Pancreas (tissue), 10 donors: ENCODE data around the gene ADD2. TPM values are rescaled to one million over a fixed set of nuclear protein-coding genes. Genes with fewer than 3 reads are reported as not detected.

Source experiments
- ATAC-seq, 4 donors: fragments of 200-7000 bp; cut with Tn5 transposase; one replicate each; pipeline versions ENCODE4 v1.8.0 to v1.9.1; 2020; ENCODE audit warnings: mild to moderate bottlenecking in 4 of 4, moderate library complexity in 4 of 4
- DNase-seq, 6 donors: peaks; one replicate each; pipeline ENCODE4 v3.0.0-alpha.2; 2020
- FAIRE-seq: peaks from 2 replicates; lab custom pipeline; 2012; peaks lifted over from hg19 to GRCh38; lab: Jason Lieb, UNC
- H3K27ac ChIP-seq, 4 donors: fragments of 200-600 bp; sonication (generic); 1 replicate in 3 of 4; 2 replicates in 1 of 4; pipeline versions ENCODE4 v1.5.0 to v1.8.0; 2020
- H3K27me3 ChIP-seq, 4 donors: fragments of 200-600 bp; one replicate each; pipeline ENCODE4 v1.8.0; 2021
- H3K36me3 ChIP-seq, 3 donors: fragments of 200-600 bp; sonication (generic) in 1 of 3; one replicate each; pipeline versions ENCODE4 v1.5.0 to v1.8.0; 2020 to 2021
- H3K4me1 ChIP-seq, 3 donors: fragments of 200-600 bp; one replicate each; pipeline ENCODE4 v1.8.0; 2021
- H3K4me3 ChIP-seq, 4 donors: fragments of 200-600 bp; sonication (generic) in 2 of 4; one replicate each; pipeline versions ENCODE4 v1.5.0 to v1.8.0; 2020 to 2021
- H3K9me3 ChIP-seq, 4 donors: fragments of 200-600 bp; one replicate each; pipeline ENCODE4 v1.8.0; 2021
- WGBS, 2 donors: extraction: QIAGEN DNeasy Blood & Tissue Kit; methylation state at CpG; one replicate each; pipeline ENCODE4 v1.1.7; 2013; 5-methylcytosine and 5-hydroxymethylcytosine counted together
- intact Hi-C, 3 donors: fragments of 100-400 bp; cut with DNase I; formaldehyde crosslinking; loops; one replicate each; pipeline versions ENCODE4 v1.11.1 to v1.14.2; 2022
- polyA plus RNA-seq, 2 donors: library from polyadenylated mRNA; stranded (reverse); fragments of 200-250 nt; gene quantifications; one replicate each; pipeline ENCODE4 v1.2.3, GENCODE V29; 2013
- total RNA-seq, 6 donors: library from RNA; stranded (reverse); fragmentation: NEBNext Ultra II Directional in 4 of 6; extraction: Animal tissue kit (Norgen Biotek cat#: 25700) in 4 of 6; gene quantifications; one replicate each; pipeline versions ENCODE4 v1.2.1 to v1.2.4, GENCODE V29; 2021 to 2023
- TF ChIP-seq, protein P1 (sequence below), 4 donors: fragments of 200-600 bp; sonication (generic) in 3 of 4; IDR thresholded peaks; one replicate each; pipeline versions ENCODE4 v1.5.0 to v1.8.0; 2021; ENCODE audit warnings: antibody characterized with exemption in 4 of 4
- donor health status: healthy with polysubstance abuse.
- donor health status: DM: no; HTN: no; CAD: no; lungs with moderate emphysema.
- donor health status: DM: no; HTN: no; CAD: no.
- donor health status: control.
- donor health status: control.
- donor health status: Bipolar disorder and iron deficiency.
- donor health status: DM: yes; HTN: yes; CAD: no.
- donor health status: DM: no; HTN: no; CAD: no.
- donor health status: DM: no; HTN: no; CAD: no.
- donor health status: DM: yes; HTN: yes; CAD: no.

Gene ADD2
- total and polyA plus RNA-seq, 8 donors = 0.38 to 5.5 (median 3.3) TPM

DNA sequence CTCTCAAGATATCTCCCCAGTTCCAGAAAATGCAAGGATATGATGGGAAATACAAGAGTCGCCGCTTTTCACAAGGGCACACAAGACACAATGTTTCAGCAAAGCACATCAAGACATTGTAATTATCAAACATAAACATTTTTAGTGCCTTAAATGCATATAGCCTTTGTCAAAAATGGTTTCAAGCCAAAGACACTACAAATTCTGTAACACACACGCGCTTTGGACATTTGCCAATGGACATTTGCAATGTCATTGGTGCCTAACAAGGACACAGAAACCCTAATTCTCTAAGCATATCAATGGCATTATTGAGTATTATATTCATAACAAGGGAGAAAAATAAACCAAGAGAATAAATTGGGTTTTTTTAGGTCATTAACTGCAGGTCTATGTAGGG, 16.1 kb downstream of the ADD2 start:
- ATAC-seq (no peak), DNase-seq (no peak), FAIRE-seq (no peak)
- Histone ChIP-seq H3K27me3 (no peaks in the 10 kb centered on the region), H3K27ac (no peak overlapping the region), H3K36me3 (no peaks in the 10 kb centered on the region), H3K4me3 (no peak overlapping the region), H3K9me3 (no peaks in the 10 kb centered on the region), H3K4me1 (no peaks in the 10 kb centered on the region)
- 46 to 62% methylated on average over 4 of the region's 4 CpGs for WGBS, 2 donors
- intact Hi-C loops = no loop called here
- TF ChIP-seq, protein P1, sequence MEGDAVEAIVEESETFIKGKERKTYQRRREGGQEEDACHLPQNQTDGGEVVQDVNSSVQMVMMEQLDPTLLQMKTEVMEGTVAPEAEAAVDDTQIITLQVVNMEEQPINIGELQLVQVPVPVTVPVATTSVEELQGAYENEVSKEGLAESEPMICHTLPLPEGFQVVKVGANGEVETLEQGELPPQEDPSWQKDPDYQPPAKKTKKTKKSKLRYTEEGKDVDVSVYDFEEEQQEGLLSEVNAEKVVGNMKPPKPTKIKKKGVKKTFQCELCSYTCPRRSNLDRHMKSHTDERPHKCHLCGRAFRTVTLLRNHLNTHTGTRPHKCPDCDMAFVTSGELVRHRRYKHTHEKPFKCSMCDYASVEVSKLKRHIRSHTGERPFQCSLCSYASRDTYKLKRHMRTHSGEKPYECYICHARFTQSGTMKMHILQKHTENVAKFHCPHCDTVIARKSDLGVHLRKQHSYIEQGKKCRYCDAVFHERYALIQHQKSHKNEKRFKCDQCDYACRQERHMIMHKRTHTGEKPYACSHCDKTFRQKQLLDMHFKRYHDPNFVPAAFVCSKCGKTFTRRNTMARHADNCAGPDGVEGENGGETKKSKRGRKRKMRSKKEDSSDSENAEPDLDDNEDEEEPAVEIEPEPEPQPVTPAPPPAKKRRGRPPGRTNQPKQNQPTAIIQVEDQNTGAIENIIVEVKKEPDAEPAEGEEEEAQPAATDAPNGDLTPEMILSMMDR (IDR thresholded peaks at IDR 0.05) = no peak

DNA sequence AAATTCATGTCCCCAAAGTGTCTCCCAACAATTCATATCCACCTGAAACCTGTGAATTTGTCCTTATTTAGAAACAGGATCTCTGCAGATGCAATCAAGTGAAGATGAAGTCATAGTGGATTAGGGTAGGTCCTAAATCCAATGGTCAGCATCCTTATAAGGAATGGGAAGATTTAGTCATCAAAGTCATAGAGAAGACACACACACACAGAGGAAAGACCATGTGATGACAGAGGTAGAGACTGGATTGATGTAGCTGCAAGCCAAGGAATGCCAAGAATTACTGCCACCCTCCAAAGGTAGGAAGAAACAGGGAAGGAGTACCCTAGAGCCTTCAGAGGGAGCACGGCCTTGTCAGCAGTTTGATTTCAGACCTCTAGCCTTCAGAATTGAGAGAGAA, 17.7 kb downstream of the ADD2 start:
- Histone ChIP-seq H3K9me3 (no peaks in the 10 kb centered on the region), H3K4me3 (no peak overlapping the region), H3K4me1 (no peaks in the 10 kb centered on the region), H3K27me3 (no peaks in the 10 kb centered on the region), H3K27ac (no peak overlapping the region), H3K36me3 (no peaks in the 10 kb centered on the region)
- TF ChIP-seq, protein P1 (IDR thresholded peaks at IDR 0.05) = no peak
- intact Hi-C loops = no loop called here
- DNase-seq = no peak
- 80 to 82% methylated on average over 1 of the region's 1 CpG for WGBS, 2 donors
- no peak for ATAC-seq
- FAIRE-seq = no peak

DNA sequence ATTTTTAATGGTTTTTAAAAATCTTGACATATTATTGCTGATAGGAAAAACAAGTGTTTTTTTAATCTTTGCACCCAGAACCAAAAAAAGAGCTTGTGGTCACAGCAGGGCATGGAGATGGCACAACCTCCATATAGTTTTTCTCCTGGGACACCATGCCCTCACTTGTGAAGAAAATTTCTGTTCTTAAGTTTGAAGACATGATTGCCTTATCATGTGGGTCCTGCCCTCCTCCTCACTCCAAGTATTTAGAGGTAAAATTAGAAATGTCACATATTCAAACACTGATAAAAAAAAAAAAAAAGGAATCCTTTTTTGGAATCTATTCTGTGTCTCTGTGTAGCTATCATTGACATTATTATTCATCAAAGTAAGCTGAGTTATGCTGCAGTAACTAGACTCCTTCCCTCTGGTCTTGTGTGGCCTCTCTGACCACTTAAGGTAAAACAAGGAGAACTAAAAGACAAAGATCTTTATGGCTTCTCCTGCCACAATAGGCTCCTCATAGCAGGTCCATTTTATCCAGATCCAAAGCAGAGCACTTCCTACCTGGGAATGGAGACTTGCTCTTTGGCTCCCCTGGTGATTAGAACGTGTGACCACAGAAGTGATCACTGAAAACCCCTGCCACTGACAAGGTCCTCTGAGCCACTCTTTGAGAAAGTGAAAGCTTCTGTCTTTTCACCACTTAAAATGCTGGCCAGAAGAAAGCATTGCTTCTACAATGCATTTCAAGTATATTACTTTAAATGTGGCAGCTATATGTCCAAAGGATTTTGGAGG, 19.8 kb downstream of the ADD2 start:
- Histone ChIP-seq H3K27ac (no peak overlapping the region), H3K4me1 (no peaks in the 10 kb centered on the region), H3K4me3 (no peak overlapping the region), H3K9me3 (no peaks in the 10 kb centered on the region), H3K36me3 (no peaks in the 10 kb centered on the region), H3K27me3 (no peaks in the 10 kb centered on the region)
- ATAC-seq = no peak
- no peak for FAIRE-seq
- TF ChIP-seq, protein P1 (IDR thresholded peaks at IDR 0.05) = no peak
- 57 to 59% methylated on average over 1 of the region's 1 CpG for WGBS, 2 donors
- DNase-seq = no peak
- intact Hi-C loops = no loop called here

DNA sequence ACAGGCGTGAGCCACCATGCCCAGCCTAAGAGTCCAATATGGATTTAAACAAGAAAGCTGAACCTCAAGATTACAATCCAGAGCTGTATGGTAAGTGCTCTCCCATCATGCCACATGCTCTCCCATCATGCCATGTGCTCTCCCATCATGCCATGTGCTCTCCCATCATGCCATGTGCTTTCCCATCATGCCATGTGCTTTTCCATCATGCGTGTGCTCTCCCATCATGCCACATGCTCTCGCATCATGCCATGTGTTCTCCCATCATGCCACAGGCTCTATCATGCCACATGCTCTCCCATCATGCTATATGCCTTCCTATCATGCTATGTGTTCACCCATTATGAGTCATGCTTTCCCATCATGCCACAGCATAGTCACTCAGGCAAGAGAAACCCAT, 20.7 kb downstream of the ADD2 start:
- WGBS, 2 donors = 93 to 94% methylated on average over 3 of the region's 3 CpGs
- Histone ChIP-seq H3K4me3 (no peak overlapping the region), H3K36me3 (no peaks in the 10 kb centered on the region), H3K9me3 (no peaks in the 10 kb centered on the region), H3K27me3 (no peaks in the 10 kb centered on the region), H3K4me1 (no peaks in the 10 kb centered on the region), H3K27ac (no peak overlapping the region)
- no peak for DNase-seq
- FAIRE-seq = no peak
- TF ChIP-seq, protein P1 (IDR thresholded peaks at IDR 0.05) = no peak
- ATAC-seq = no peak
- intact Hi-C loops = no loop called here
